ENCODE measurements around the gene CPLX1.

Gene CPLX1

DNA sequence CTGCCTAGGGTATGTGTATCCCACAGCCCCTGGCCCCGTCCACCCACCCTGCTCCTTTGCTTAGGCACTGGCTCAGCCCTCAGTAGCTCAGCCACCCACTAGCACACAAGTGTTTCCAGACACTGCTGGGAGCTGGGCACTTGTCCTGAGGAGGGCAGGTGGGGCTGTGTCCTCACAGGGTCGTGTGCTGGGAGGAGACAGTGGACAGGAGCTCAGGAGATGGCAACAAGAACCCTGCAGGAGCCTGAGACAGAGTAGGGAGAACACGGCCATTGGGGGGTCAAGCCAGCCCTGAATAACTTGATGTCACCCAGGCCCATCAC lies 5.5 kb upstream of the CPLX1 start:
- DNase-seq: no peak

DNA sequence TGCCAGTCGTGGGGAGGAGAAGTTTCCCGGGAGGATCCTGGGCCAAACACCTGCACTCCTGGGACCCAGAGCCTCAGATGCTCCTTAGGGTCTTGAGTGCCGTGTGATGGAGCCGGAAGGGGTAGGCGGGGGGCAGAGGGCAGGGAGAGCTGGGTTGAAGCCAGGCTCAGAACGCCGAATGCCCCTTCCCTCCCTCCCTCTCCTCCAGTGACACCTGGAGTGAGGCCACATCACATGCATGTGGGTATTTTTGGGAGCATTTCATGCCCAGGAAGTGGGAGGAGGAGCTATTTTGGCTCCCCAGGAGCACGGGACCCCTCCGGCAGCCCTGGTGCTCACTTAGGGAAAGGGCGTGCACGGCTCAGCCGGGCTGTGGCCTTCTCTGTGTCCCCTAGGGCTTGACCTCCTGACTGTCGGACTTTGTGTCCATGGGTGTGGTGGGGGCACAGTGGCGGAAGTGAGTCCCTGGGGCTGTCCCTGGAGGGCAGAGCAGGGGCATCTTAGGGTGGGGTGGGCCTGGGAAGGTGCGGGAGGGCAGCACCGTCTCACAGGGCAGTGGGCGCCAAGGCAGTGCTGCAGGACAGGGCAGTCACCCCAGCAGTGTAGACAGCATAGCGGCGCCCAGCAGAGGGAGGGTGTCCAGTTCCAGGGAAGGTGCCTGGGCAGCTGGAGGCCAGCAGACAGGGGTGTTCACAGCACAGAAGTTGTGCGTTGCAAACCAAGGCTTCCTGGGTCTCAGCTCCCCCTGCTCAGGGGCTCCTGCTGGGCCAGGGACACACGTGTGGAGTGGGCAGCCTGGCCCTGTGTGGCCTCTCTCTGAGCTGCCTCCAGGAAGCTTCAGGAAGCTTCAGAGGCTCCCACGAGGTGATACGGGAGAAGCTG lies 4.9 kb upstream of the CPLX1 start:
- no peak for DNase-seq

DNA sequence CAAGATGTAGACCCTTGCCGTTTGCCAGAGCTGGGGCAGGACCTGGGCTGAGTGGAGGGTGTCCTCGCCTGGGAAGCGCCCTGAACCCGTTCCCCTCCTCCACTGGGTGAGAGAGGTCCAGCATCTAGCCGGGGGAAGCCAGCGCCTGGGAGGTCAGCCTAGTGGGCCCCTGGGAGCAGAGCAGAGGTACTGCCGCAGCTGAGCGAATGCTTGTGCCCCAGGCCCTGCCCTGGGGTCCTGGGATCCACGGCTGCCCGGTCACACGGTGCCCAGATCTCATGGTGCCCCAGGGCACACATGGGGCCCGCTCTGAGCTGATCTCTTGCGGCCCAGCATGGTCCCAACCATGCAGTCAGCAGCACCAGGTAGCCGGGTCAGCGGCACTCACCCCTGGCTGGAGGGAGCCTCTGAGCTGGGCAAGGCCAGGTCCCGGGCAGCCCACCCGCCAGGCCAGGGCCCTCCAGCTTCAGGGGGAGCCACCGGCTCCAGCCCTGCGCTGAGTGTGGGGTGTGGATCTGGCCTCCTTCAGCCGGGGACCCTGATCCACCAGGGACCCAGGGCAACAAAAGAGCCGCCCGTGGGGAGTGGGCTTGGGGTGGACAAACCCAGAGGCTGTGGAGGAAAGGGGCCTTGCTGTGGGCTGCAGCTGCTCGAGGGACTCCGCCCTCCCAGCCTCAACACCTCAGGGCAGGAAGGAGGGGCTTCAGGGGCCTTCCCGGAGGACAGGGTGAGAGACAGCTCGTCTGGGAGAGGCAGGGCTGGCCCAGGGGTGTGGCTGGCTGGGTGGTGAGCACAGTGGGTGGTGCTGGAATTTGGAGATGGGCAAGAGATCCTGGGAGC lies 4.1 kb upstream of the CPLX1 start:
- no peak for DNase-seq

GRCh38 chr4:829291-829690 lies 3.4 kb upstream of the CPLX1 start:
- DNase-seq: no peak

DNA sequence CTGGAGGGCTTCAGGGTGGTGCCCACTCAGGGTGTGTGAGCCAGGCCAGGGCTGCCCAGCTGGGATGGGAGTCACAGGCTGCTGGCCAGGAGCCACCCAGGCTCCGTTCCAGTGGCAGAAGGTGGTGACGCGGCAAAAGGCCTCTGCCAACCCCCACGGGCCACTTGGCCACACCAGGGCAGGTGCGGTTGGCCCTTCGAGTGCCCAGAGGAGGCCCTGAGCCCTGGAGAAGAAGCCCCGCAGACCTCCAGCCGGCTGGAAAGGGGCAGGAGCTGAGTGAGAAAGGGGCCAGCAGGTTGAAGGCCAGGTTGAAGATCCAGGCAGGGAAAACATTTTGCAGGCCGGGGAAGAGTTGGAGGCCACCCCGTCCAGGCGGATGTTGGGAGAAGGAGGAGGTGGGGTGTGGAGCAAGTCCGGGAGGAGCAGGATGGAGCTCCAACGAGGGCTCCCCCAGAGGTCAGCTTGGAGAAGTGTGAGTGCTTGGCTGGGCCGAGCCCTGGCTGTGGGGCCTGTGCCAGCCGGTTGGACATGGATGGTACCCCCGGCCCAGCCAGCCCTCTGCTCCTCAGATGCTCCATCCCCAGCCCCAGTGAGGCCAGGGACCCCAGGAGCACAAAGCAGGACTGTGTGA lies 2.8 kb upstream of the CPLX1 start:
- no peak for DNase-seq

DNA sequence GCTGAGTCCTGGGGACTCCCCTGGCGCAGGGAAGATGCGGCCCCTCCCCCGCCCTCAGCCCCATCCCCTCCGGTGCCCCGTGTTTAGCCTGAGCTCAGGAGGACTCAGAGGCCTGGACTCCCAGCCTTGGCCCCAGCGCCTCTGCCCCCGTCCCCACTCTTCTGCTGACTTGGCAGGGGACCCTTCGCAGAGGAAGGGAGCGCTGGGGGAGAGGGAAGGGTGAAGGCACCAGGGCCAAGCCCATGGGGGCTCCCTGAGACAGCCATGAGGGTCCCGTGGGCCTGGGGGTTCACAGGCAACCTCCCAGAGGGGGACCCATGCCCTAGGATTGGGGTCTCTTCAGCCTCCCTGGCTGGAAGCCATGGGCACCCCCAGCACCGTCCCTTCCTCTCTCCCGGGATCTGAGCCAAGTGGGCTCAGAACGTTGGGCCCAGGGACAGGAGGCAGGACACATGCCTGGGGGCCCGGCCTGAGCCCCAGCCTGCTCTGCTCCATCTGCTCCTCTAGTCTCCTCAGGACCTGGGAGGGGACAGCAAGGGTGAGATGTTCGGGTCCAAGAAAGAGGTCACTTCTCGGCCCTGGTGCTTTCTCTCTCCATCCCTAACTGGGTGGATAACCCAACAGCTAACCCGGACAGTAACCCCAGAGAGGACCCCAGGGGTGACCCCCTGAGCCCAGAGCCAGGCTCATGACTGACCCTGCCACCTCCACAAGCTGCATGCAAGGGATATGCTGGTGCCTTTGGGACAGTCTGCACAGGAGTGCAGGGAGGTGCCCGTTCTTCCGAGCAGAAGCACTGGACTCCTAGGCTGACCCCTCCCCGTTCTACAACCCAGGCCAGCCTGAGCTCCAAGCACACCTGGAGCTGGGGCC lies 1.5 kb upstream of the CPLX1 start:
- DNase-seq: no peak

GRCh38 chr4:826508-827208 lies 729 bp upstream of the CPLX1 start:
- DNase-seq: no peak

DNA sequence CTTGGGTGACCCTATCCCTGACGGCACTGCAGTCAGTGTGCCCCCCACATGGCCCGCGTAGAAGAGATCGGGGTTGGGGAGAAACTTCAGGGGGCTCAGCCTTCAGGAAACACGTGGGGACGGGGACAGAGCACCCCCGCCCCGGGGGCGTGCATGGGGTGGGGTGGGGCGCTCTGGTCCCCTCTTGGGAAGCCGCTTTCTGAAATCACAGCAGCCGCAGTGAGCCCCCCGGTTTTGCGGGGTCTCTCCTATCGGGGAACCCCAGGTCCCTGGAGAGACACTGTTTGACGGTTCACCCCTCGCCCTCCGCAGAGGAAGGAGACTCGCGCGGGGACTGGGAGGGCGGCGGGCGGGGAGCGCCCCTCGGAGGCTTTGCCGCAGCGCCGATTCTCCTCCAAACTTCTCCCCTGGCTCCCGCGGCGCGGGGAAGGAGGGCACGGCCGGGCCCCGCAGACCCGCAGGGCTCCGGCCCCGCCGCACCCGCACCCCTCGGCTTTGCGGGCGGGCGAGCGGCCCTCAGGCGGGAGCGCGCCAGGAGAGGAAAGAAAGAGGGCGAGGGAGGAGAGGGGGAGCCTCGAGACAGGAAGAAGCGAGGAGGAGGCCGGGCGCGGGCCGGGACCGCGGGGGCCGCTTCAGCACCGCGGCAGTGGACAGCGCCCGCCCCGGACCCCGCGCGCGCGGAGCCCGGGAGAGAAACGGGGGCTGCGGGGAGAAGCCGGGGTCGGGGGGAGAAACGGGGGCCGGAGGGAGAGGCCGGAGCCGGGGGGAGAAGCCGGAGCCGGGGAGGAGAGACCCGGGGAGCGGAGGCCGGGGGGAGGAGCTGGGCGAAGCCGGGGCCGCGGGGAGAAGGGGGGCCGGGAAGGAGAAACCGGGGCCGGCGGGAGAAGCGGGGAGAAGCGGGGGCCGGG lies 612 bp downstream of the CPLX1 start:
- no peak for DNase-seq

DNA sequence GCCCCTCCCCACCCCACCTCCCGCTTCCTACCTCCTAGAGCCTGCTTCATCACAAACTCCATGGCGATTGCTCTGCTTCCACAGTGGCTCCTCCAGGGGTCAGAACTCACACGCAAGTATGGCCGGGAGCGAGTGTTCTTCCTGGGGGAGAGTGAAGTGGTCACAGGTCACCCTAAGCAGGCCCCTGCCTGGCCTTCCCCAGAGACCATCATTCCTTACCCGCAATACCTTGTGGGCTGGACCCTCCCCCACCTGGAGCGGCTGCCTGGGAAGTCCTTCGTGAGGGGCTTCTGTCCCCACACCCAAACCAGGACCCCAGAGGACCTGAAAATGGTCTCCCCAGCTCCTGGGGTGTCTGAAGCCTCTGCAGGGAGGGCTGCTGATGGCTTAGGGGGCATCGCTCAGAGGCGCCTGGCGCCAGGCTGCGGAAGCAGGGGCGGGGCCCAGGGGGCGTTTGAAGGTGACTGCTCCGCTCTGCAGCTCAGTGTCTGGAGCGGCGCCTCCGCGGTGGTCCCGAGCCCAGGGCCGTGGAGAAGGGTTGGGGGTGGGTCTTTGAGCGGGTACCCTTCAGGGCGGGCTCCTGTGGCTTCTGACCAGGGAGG lies 1.4 kb downstream of the CPLX1 start:
- no peak for DNase-seq

GRCh38 chr4:823761-824460 lies 2.0 kb downstream of the CPLX1 start:
- DNase-seq: no peak

DNA sequence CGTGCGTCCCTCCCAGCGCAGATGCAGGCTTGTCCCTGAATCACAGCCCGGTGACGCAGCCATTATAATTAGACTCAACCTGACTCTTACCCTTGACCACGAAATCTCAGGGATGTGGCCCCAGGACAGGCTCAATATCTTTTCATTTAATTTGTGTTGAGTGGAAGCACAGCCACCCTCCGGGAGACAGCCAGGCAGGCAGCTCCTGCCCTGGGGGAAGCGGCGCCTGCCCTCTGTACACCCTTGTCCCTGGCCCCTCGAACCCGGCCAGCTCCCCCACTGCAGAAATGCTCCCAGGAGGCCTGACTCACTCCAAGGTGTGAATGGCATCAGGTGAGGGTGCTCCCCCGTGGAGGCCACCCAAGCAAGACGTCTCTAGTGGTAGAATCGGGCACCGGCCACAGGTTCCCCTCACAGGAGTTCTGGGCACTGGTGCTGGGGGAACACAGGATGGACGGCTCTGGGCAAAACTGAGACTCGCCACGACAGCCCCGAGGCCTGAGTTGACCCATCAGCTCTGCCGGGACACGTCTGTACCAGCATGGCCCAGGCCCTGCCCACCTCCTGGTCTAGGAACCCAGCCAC lies 2.7 kb downstream of the CPLX1 start:
- DNase-seq: no peak

- DNase-seq: no peak
These were observed 3.4 kb downstream of the CPLX1 start for GRCh38 chr4:822361-823175.

DNA sequence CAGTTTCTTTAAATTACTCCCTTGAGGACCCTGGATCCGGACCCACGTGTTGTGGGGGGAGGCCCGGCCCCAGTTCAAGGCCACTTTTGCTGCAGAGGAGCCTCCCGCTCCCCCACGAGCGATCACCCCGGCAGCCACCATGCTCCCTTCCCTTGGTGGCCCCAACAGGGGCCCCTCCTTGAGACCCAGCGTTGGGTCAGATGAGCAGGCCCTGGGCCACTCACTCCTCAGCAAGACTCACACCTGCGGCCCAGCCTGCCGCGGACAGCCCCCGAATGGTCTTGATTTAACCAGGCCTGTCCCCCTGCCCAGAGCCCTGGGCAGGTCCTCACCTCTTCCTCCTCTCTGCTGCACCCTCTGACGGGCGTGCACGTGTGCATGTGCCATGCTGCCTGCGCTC lies 4.3 kb downstream of the CPLX1 start:
- DNase-seq: no peak

DNA sequence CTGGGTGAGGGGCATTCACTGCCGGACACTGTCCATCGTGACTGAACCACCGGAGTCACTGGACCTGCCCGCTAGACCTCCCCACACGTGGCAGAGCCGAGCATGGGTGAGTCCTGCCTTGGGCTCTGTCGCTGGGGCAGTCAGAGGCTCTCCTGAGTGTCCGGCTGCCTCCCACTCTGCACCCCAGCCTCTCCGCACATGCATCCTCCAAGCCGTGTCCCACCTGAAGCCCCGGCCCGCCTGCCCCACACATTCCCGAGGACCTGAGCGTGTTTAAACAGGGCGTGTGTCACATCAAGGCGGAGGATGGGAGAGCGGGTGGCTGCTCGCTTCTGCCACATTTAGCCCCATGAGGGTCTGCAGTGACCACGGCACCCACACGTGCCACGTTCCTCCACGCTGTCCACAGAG lies 4.7 kb downstream of the CPLX1 start:
- DNase-seq: no peak

- no peak for DNase-seq
These were observed 5.4 kb downstream of the CPLX1 start for GRCh38 chr4:820230-821172.

DNA sequence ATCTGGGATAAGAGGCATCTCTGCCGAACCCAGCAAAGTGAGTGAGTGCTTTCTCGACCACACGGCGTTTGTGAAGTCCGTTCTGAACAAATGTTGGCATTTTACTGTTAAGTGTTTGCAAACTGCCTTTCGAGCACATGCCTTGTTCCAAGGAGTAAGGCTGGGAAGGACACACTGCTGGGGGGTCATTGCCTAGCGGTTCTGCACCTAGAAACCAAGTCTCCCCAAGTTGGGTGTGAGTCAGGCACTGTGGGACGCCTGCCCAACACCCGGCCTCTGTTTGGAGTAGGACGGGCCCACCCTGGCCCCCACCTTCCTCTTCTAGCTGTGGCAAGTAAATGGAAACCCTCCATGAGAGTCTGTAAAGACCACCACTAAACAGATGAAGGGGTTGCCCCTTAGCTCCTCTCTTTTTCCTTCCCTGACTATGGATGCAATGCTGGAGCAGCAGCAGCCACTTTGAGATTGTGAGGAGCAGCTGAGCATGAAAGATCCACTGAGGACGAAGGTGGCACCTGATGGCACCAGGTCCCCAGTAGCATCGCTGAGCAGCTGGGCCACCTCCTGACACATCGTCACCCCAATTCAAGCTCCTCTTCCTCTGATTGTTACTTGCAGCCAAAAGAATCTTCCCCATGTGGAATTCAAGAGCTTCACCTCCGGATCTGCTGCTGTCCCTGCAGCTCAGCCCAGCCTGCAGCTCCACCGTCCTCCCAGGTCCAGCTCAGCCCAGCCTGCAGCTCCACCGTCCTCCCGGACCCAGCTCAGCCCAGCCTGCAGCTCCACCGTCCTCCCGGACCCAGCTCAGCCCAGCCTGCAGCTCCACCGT lies 6.3 kb downstream of the CPLX1 start:
- DNase-seq: no peak
